Keratinocyte (primary cell): Measurements from ENCODE around the gene DPF3.

Experiments
- EZH2 ChIP-seq: IDR thresholded peaks from one replicate; pipeline ENCODE4 v1.6.1; 2012; ENCODE audit warnings: inconsistent platforms, mild to moderate bottlenecking, low read length, moderate library complexity
- TF ChIP-seq, protein P1 (sequence below), 3 experiments: IDR thresholded peaks in 1 of 3; conservative IDR thresholded peaks in 1 of 3; optimal IDR thresholded peaks in 1 of 3; 2 replicates in 2 of 3; 3 replicates in 1 of 3; pipeline versions ENCODE3 to v1.5.1; 2011; ENCODE audit warnings: low read length in 3 of 3, mild to moderate bottlenecking in 3 of 3, moderate library complexity in 2 of 3, control low read depth in 1 of 3, inconsistent platforms in 1 of 3; ENCODE audit not compliant: insufficient read depth in 2 of 3; ENCODE audit errors: extremely low read depth in 1 of 3

DNA sequence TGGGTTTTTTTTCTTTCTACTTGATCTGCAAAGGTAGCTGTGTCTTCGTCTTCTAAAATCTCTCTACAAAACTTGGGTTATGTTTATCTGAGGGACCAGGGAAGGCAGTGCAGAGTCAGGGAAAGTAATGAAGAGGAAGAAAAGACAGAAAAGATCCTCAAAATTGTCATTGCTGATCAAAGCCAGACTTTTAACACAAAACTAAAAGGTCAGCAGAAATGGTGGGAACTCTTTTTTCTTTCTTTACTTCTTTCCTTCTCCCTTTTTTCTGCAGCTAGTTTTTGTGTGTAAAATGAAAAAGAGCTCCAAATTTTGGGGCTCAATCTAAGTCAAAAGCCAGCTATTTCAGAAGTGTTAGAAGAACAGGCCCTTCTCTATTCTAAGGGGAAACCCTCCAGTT is 11.9 kb downstream of the DPF3 start:
- TF ChIP-seq, protein P1, sequence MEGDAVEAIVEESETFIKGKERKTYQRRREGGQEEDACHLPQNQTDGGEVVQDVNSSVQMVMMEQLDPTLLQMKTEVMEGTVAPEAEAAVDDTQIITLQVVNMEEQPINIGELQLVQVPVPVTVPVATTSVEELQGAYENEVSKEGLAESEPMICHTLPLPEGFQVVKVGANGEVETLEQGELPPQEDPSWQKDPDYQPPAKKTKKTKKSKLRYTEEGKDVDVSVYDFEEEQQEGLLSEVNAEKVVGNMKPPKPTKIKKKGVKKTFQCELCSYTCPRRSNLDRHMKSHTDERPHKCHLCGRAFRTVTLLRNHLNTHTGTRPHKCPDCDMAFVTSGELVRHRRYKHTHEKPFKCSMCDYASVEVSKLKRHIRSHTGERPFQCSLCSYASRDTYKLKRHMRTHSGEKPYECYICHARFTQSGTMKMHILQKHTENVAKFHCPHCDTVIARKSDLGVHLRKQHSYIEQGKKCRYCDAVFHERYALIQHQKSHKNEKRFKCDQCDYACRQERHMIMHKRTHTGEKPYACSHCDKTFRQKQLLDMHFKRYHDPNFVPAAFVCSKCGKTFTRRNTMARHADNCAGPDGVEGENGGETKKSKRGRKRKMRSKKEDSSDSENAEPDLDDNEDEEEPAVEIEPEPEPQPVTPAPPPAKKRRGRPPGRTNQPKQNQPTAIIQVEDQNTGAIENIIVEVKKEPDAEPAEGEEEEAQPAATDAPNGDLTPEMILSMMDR (optimal IDR thresholded peaks at IDR 0.05 in 1 of 3, IDR thresholded peaks at IDR 0.05 in 1 of 3, conservative IDR thresholded peaks at IDR 0.05 in 1 of 3; ENCODE audit: extremely low read depth in 1 of 3, insufficient read depth in 2 of 3, low read length in 3 of 3): no peak
- no peak for TF ChIP-seq EZH2
